ENCODE measurements around the gene INO80.

INO80 gene

GRCh38 chr15:41073028-41073427, 43.1 kb downstream of the INO80 start:
- TF ChIP-seq, protein P1, sequence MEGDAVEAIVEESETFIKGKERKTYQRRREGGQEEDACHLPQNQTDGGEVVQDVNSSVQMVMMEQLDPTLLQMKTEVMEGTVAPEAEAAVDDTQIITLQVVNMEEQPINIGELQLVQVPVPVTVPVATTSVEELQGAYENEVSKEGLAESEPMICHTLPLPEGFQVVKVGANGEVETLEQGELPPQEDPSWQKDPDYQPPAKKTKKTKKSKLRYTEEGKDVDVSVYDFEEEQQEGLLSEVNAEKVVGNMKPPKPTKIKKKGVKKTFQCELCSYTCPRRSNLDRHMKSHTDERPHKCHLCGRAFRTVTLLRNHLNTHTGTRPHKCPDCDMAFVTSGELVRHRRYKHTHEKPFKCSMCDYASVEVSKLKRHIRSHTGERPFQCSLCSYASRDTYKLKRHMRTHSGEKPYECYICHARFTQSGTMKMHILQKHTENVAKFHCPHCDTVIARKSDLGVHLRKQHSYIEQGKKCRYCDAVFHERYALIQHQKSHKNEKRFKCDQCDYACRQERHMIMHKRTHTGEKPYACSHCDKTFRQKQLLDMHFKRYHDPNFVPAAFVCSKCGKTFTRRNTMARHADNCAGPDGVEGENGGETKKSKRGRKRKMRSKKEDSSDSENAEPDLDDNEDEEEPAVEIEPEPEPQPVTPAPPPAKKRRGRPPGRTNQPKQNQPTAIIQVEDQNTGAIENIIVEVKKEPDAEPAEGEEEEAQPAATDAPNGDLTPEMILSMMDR (IDR thresholded peaks at IDR 0.05; ENCODE audit: low read depth, low read length, missing control alignments): no peak
- in situ Hi-C loops (cut with HindIII; ENCODE audit: low sequenced_read_pairs): no loop called here
- no peak for DNase-seq (ENCODE audit: low read depth)
- H3K4me3 ChIP-seq (ENCODE audit: low read depth, low read length): no peak overlapping the region

GRCh38 chr15:41072013-41072412, 44.1 kb downstream of the INO80 start:
- DNase-seq (ENCODE audit: low read depth): no peak
- TF ChIP-seq, protein P1 (IDR thresholded peaks at IDR 0.05; ENCODE audit: low read depth, low read length, missing control alignments): no peak
- in situ Hi-C loops (cut with HindIII; ENCODE audit: low sequenced_read_pairs): no loop called here
- H3K4me3 ChIP-seq (ENCODE audit: low read depth, low read length): no peak overlapping the region

DNA sequence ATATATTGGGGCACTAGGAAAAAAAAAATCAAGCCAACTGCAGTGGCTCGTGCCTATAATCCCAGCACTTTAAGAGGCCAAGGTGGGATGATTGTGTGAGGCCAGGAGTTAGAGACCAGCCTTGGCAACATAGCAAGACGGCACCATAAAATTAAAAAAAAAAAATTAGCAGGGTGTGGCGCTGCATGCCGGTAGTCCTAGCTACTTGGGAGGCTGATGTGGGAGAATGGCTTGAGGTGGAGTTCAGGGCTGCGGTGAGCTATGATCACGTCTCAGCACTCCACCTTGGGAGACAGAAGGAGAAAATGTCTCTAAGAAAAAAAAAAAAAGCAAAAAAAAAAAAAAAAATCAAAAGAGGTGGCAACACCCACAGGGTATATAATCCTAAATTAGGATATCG, 49.6 kb downstream of the INO80 start:
- no peak for DNase-seq (ENCODE audit: low read depth)
- no peak overlapping the region for H3K4me3 ChIP-seq (ENCODE audit: low read depth, low read length)
- in situ Hi-C loops (cut with HindIII; ENCODE audit: low sequenced_read_pairs): no loop called here
- TF ChIP-seq, protein P1 (IDR thresholded peaks at IDR 0.05; ENCODE audit: low read depth, low read length, missing control alignments): no peak

DNA sequence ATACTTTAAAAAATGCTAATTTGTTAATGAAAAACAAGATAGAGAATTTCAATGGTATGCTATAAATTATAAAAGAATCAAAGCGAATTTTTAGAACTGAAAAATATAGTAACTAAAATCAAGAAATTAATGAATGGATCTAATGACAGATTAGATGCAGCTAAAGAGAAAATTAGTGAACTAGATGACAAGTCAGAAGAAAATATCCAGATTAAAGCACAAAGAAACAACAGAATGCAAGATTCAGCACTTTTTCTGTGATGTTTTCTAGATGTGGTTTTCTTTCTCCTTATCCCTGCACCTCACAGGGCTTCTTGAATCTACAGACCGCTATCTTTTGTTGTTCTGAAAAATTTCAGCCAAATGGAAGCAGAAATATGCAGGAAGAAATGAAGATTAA, 54.4 kb downstream of the INO80 start:
- in situ Hi-C loops (cut with HindIII; ENCODE audit: low sequenced_read_pairs): no loop called here

DNA sequence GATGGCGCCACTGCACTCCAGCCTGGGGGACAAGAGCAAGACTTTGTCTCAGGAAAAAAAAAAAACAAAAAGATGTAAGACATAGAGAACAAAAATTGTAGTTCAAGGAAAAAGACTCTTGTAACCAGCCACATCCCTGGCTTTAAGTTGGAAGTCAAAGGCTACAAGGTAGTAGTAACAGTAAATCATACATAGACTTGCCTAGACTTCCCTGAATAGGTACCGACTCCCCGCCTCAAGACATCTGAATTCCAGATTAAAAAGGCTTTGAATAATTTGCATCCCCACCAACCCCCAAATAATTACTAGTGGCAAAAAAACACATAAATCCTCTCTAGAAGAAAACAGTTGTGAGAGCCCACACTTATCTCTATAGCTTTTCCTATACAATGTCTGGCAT, 55.6 kb downstream of the INO80 start:
- TF ChIP-seq, protein P1 (IDR thresholded peaks at IDR 0.05; ENCODE audit: low read depth, low read length, missing control alignments): no peak
- H3K4me3 ChIP-seq (ENCODE audit: low read depth, low read length): no peak overlapping the region
- in situ Hi-C loops (cut with HindIII; ENCODE audit: low sequenced_read_pairs): no loop called here
- DNase-seq (ENCODE audit: low read depth): no peak

More for the DNA sequence above, 54.4 kb downstream of the INO80 start:
- TF ChIP-seq, protein P1 (IDR thresholded peaks at IDR 0.05; ENCODE audit: low read depth, low read length, missing control alignments): no peak
- DNase-seq (ENCODE audit: low read depth): no peak
- H3K4me3 ChIP-seq (ENCODE audit: low read depth, low read length): no peak overlapping the region

GRCh38 chr15:41056810-41057209, 59.3 kb downstream of the INO80 start:
- TF ChIP-seq, protein P1 (IDR thresholded peaks at IDR 0.05; ENCODE audit: low read depth, low read length, missing control alignments): no peak
- in situ Hi-C loops (cut with HindIII; ENCODE audit: low sequenced_read_pairs): no loop called here
- no peak overlapping the region for H3K4me3 ChIP-seq (ENCODE audit: low read depth, low read length)
- DNase-seq (ENCODE audit: low read depth): no peak

- TF ChIP-seq, protein P1 (IDR thresholded peaks at IDR 0.05; ENCODE audit: low read depth, low read length, missing control alignments): no peak
- no peak overlapping the region for H3K4me3 ChIP-seq (ENCODE audit: low read depth, low read length)
- DNase-seq (ENCODE audit: low read depth): no peak
- in situ Hi-C loops (cut with HindIII; ENCODE audit: low sequenced_read_pairs): no loop called here
Observed at GRCh38 chr15:41055706-41056105, 60.4 kb downstream of the INO80 start.

Data from astrocyte of the cerebellum (primary cell).